ENCODE measurements around the gene SNTG2.

DNA sequence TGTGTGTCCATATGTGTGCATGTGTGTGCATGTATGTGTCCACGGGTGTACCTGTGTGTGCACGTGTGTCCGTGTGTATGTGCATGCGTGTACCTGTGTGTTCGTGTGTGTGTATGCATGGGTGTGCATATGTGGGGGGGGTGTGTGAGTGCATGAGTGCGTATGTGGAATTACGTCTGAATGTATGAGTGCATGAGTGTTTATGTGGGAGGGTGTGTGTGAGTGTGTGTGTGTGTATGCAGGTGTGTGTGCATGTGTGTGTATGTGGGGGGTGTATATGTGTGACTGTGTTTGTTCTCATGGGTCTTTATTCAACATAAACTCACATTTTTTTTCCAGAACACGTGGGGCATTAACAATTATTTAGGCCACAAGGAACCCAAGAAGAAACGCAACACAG lies 208.4 kb downstream of the SNTG2 start:
- TF ChIP-seq, protein P1, sequence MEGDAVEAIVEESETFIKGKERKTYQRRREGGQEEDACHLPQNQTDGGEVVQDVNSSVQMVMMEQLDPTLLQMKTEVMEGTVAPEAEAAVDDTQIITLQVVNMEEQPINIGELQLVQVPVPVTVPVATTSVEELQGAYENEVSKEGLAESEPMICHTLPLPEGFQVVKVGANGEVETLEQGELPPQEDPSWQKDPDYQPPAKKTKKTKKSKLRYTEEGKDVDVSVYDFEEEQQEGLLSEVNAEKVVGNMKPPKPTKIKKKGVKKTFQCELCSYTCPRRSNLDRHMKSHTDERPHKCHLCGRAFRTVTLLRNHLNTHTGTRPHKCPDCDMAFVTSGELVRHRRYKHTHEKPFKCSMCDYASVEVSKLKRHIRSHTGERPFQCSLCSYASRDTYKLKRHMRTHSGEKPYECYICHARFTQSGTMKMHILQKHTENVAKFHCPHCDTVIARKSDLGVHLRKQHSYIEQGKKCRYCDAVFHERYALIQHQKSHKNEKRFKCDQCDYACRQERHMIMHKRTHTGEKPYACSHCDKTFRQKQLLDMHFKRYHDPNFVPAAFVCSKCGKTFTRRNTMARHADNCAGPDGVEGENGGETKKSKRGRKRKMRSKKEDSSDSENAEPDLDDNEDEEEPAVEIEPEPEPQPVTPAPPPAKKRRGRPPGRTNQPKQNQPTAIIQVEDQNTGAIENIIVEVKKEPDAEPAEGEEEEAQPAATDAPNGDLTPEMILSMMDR (IDR thresholded peaks at IDR 0.05) = no peak
- no peak for TF ChIP-seq POLR2A (IDR thresholded peaks at IDR 0.05)

Data from esophagus squamous epithelium (tissue), 4 donors.